ENCODE results near the gene TXNDC11.

Gene TXNDC11

DNA sequence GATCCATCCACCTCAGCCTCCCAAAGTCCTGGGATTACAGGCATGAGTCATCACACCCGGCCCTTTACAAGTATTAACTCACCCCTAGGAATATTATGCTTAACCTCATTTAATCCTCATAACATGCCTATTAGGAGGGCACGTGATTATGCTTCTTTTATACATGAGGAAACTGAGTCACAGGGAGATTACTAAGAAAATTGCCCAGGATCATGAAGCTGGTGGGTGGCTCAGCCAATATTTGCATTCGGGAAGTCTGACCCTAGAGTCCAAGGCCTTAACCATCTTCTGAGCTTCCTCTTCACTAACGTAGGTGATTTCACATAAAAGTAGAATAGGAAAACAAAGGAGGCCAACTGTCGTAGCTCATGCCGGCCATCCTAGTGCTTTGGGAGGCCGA lies 93.4 kb downstream of the TXNDC11 start:
- no peak for DNase-seq

DNA sequence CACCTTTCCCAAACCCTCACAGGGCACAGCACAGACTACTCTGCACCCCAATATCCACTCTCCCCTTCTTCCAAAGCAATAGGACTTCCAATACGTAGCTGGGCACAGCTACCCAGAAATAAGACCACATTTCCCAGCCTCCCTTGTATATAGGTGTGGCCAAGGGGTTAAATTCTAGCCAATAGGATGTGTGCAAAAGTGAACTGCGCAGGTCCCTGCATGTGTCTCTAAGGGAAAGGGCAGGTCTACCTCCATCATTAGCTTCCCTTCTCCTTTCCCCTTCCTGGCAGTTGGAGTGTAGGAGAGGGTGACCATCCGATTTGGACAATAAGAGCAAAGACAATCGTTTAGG lies 99.9 kb downstream of the TXNDC11 start:
- no peak for DNase-seq

DNA sequence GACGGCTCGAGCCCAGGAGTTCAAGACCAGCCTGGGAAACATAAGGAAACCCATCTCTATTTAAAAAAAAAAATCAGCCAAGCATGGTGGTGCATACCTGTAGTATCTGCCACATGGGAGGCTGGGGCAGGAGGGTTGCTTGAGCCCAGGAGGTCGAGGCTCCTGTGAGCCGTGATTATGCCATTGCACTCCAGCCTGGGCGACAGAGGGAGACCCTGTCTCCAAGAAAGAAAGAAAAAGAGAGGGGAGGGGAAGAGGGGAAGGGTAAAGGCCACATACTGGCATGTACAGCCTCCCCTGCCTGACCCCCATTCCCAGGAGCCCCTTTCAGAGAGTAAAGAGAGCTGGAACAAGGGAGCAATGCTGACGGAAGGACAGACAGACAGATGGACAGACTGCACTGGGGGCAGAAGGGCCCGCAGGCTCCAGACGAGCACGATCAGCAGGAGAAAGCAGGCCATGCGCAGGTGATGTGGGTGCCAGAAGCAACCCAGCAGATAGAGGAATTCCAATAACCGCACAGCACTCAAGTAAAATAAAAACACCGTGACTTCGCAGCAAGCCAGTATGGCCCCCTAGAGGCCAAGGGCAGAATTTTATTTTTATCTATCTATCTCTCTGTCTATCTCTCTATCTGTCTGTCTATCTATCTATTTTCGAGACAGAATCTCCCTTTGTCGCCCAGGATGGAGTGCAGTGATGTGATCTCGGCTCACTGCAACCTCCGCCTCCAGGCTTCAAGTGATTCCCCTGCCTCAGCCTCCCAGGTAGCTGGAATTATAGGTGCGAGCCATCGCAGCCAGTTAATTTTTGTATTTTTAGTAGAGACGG lies 101.5 kb downstream of the TXNDC11 start:
- DNase-seq = peak; percentile 77

DNA sequence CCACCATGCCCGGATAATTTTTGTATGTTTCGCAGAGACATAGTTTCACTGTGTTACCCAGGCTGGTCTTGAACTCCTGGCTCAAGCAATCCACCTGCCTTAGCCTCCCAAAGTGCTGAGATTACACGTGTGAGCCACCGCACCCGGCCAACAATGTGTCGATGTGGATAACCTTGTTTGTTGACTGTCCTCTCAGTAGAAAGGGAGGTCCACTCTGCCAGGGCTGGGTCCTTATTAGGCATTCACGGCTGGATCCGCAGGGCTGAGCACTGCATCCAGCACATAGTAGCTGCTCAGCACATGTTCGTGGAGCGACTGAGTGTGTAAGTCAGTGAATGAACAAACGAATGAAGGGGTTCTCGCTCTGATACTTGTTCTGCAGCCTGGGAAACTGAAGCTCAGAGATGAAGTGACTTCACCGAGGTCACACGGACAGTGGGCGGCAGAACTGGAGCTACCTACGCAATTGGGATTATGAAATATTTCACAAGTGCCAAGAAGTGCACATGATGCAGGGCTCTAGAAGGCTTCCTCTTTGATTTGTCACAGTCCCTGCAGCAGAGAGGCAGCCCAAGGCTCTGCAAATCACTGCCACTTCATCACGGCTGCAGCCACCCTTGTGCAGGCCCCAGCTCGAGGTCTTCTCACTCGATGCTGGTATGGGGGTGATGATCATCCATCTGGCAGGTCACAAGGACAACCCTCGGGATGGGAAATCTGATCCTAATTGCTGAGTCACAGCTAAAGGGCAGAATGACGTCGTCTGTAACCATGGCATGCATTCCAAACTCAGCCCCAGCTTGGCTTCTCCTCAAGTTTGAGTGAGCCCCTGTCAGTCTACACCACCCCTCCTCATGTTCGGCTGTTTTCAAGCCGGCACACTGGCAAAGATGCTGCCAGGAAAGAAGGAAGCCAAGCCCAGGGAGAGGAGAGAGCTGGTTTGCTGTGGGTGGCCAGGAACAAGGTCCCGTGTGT lies 102.4 kb downstream of the TXNDC11 start:
- peak; percentile 36 for DNase-seq

DNA sequence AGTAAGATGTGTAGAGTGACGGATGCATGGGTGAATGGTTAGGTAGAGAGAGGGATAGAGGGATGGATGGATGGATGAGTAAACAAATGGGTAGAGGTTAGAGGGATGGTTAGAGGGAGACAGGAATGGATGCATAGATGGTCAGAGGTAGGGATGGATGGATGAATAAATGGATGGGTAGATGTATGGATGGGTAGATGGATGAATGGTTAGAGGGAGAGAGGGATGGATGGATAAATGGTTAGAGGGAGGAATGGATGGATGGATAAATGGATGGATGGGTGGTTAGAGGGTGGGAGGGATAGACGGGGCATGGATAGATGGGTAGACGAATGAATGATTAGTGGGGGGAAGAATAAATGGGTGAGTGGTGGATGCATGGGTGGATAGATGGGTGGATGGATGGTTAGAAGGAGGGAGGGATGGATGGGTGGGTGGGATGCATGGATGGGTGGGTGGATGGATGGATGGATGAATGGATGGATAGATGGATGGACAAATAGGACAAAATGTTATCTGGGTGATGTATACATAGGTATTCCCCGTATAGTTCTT lies 103.6 kb downstream of the TXNDC11 start:
- no peak for DNase-seq

DNA sequence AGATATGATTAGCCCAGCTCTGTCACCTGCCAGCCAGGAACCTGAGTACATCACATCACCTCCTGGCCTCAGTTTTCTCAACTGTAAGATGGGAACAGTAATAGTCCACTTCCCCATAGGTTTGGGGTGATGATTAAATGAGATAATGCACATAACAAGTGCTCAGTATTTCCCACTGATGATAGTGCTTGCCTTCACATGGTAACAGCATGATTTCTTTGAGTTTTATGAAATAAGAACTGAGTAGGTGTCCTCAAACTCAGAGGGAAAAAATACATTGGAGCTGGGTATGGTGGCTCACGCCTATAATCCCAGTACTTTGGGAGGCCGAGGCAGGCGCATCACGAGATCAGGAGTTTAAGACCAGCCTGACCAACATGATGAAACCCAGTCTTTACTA lies 104.5 kb downstream of the TXNDC11 start:
- no peak for DNase-seq

DNA sequence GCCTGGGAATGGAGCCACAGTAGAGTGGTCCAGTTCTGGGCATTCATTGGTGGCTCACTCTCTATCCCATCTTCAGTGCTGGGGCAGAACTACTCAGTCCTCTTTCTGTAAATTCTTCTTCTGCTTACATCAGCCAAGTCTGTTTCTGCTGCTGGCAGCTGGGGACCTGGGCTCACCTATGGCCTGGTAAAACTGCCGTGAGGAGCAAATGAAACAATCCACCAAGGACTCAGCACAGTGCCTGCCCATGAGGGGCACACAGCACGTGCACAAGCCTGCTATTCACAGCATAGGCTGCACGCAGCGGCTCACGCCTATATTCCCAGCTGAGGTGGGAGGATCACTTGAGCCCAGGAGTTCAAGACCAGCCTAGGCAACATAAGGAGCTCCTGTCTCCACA lies 105.3 kb downstream of the TXNDC11 start:
- no peak for DNase-seq

DNA sequence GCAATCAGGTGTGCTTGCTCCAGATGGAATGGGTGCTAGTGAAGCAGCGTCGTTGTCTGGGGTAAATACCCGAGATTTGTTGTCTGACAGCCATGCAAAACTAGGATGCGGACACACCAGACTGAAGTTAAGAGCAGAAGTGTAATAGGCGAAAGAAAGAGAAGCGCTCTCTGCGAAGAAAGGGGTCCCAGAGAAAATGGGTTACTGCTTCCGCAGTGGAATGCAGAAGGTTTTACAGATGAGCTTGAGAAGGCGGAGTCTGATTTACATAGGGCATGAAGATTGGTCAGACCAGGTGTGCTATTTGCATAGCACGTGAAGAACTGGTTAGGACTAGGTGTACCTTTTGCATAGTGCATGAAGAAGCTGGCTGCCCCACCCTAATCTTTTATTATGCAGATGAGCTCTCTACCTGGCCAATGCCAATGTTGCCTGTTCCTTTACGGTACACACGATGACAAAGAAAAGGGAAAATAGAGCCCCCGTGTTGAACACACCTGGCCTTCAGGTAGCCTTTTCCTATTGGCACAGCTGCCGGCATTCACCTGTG lies 106.4 kb downstream of the TXNDC11 start:
- peak; percentile 21 for DNase-seq

DNA sequence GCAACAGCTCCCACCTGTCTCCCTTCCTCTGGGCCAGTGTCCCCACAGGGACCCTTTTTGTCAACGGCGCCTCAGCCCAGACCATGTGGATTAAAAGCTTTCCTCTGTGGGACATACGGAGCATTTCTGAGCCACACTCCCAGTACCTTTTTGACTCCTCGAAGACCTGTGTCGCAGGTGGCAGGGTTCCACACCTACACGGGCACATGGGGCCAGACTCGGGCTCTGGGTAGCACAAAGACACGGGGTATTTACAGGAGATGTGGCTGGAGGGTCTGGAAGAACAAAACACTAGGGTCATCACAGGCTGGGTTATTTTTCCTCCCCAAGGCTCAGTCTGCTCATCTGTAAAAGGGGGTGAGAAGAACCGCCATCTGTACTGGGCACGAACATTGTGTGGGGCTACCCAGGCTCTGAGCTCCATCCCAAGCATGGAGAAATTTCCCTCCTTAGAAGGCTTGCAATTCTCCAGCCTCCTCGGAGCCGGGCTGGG lies 106.9 kb downstream of the TXNDC11 start:
- DNase-seq = no peak

DNA sequence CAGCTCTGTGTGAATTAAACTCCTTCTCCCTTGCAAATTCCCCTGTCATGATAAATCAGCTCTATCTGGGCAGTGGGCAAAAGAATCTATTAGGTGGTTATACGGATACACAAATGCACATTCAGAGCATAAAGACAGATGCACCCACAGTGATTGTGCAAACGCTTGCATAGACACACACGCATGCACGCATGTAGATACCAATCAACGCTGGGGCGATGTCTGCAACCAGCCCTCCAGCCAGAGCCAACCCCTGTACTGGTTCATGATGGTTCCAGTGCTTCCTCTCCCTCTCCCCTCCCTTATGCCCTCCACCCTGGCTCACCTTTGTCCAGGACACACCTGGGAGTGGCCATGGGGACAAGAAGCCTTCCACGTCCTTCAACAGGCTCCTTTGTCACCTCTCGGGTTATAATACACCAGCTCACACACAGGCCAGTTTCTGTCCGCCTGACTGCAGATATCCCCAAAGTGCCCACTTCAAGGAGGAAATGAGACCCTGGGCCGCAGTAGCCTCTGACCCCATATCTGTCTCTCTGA lies 107.5 kb downstream of the TXNDC11 start:
- DNase-seq = no peak

DNA sequence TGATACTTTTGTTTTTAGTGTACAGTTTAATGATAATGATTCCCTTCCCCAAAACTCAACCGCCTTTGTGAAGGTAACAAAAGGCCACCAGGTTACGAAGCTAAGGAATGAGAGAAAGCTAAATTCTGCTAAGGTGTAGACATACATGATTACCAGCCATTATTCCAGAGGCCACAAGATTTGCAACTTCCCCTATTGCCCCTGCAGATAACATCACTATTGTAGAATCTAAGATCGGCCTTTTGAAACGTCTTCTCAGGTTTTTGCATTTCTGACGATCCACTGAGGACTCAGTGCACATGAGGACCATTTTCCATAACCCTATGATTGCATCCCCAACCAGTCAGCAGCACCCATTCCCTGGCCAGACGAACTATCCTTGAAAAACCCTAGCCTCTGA lies 108.3 kb downstream of the TXNDC11 start:
- DNase-seq = no peak

DNA sequence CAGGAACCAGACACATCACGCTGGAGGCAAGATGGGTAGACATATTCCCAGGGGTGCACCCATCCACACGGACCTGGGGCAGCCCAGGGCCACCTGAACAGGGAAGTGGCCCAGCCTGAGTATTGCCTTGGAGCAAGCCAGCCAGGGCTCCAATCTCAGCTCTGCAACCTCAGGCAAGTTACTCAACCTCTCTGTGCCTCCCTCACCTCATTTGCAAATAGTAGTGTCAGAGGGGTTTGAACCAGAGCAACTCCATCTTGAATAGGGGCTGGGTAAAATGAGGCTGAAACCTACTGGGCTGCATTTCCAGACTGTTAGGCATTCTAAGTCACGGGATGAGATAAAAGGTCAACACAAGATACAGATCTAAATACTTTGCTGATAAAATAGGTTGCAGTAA lies 109.5 kb downstream of the TXNDC11 start:
- DNase-seq = no peak

DNA sequence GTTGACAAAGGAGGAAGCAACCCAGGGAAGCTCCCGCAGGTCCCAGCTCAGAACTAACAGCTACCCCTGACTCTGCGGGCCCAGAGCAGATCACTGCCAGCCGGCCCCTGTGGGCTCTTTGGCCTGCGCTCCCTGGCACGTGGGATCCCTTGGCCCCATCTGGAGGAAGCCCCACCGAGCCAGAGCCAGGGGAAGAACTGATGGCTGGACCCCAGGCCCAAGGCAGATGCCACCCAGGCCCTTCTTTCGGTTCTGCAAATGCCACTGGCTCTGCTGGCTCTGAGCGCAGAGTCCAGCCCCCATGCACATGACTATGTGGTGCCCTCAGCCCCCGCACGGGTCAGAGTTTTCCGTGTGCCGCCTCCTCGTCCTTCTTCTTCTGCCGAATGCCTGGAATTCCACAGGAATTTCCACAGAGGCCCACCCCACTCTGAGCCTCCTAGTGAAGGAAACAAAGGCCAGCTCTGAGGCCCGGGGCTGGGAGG lies 110.2 kb downstream of the TXNDC11 start:
- no peak for DNase-seq

DNA sequence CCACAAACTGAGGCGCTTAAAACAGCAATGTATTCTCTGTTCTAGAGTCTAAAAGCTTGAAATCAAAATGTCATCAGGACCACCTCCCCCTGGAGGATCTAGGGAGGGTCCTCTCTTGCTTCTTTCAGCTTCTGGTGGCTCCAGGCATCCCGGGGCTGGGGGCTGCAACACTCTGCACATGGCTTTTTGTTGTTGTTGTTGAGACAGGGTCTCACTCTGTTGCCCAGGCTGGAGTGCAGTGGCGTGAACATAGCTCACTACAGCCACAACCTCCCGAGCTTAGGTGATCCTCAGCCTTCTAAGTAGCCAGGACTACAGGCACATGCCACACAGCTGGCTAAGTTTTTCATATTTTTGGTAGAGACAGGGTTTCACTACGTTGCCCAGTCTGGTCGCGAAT lies 111.4 kb downstream of the TXNDC11 start:
- DNase-seq = no peak

DNA sequence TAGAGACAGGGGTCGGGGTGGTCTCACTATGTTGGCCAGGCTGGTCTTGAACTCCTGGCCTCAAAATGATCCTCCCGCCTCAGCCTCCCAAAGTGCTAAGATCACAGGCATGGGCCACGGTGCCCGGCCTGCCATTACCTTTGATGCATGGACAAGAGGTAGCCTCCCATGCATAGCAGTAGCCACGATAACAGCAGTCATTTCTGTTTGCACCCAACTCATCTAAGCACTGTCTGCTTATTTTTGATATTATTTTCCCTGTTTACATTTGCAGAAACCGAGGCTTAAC lies 111.9 kb downstream of the TXNDC11 start:
- no peak for DNase-seq

DNA sequence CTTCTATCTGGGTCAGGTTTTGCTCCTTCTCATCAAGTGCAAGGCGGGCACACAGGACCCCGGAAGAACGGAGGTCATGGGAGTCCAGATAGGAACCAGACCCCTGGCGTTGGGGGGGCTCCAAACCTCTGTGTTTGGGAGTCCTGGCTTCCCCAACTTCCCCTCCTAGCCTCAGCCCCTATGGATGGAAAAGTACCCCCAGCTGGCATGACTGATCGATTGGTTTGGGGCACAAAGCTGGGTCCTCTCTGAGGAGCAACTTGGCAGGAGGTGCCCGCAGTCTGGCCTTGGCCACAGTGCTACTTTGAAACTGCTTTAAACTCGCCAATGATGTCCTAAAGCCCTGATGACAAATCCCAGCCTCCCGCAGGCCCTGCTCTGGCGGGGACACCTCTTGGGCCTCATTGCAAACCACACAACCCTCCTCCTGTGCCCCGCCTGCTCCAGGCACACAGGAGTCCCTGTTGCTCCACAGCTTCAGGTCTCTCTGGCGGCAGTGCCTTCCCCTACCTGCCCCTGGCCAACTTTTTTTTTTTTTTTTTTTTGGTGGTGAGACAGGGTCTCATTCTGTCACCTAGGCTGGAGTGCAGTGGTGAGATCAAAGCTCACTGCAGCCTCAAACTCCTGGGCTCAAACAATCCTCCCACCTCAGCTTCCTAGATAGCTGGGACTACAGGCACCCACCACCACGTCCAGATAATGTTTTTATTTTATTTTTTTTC lies 112.5 kb downstream of the TXNDC11 start:
- DNase-seq = no peak

All from CD4-positive, alpha-beta T cell treated with Interleukin-12 subunit alpha and Interleukin-12 subunit beta, for 1 hour (primary cell).